CD14-positive monocyte (primary cell): ENCODE measurements around the gene PLPPR4. TPM values are rescaled to one million over a fixed set of nuclear protein-coding genes. Genes with fewer than 3 reads are reported as not detected.
"Not testable (repeated sequence)": the region's sequence is repeated elsewhere in the genome, so short reads cannot be mapped to it uniquely, and the experiment has no call there.

Source experiments
- DNase-seq, 3 donors: peaks; one replicate each; pipeline ENCODE4 v3.0.0-alpha.2; 2011 to 2022
- H2AFZ ChIP-seq: 2 replicates; pipeline ENCODE4 v1.6.0; 2012; ENCODE audit warnings: mild to moderate bottlenecking, low read depth, low read length, inconsistent platforms; ENCODE audit not compliant: insufficient read depth, poor library complexity, severe bottlenecking
- H3K27ac ChIP-seq, 2 donors: 1 replicate in 1 of 2; 2 replicates in 1 of 2; pipeline ENCODE4 v1.5.1; 2012 to 2013; ENCODE audit warnings: low read length in 2 of 2, control low read depth in 1 of 2, inconsistent platforms in 1 of 2, low read depth in 1 of 2, mild to moderate bottlenecking in 1 of 2
- H3K27me3 ChIP-seq, 2 donors: one replicate each; pipeline versions ENCODE4 v1.6.0 to v1.6.1; 2011 to 2013; ENCODE audit warnings: low read length in 2 of 2; ENCODE audit not compliant: control insufficient read depth in 2 of 2, insufficient read depth in 2 of 2
- H3K36me3 ChIP-seq, 2 donors: replicated peaks in 1 of 2; 1 replicate in 1 of 2; 2 replicates in 1 of 2; pipeline versions ENCODE4 v1.5.1 to v1.6.1; 2012 to 2013; ENCODE audit warnings: low read length in 2 of 2, control low read depth in 1 of 2, inconsistent platforms in 1 of 2, mild to moderate bottlenecking in 1 of 2; ENCODE audit not compliant: insufficient read depth in 2 of 2, control insufficient read depth in 1 of 2
- H3K4me1 ChIP-seq, 2 donors: 1 replicate in 1 of 2; 2 replicates in 1 of 2; pipeline versions ENCODE4 v1.5.1 to v1.6.1; 2012 to 2013; ENCODE audit warnings: low read length in 2 of 2, control low read depth in 1 of 2, inconsistent platforms in 1 of 2, mild to moderate bottlenecking in 1 of 2, moderate library complexity in 1 of 2; ENCODE audit not compliant: insufficient read depth in 2 of 2, control insufficient read depth in 1 of 2
- H3K4me2 ChIP-seq: replicated peaks from 2 replicates; pipeline ENCODE3; 2012; ENCODE audit warnings: low read length, moderate library complexity, mild to moderate bottlenecking; ENCODE audit not compliant: poor library complexity, severe bottlenecking; ENCODE audit errors: extremely low read depth
- H3K4me3 ChIP-seq, 3 experiments: fragments of 200-600 bp in 1 of 3; sonication (generic) in 1 of 3; replicated peaks in 1 of 3; 1 replicate in 2 of 3; 2 replicates in 1 of 3; pipeline ENCODE4 v1.5.1; 2011 to 2013; ENCODE audit warnings: low read length in 3 of 3, mild to moderate bottlenecking in 3 of 3, control low read depth in 2 of 3, low read depth in 2 of 3, inconsistent platforms in 1 of 3, moderate library complexity in 1 of 3
- H3K79me2 ChIP-seq: 2 replicates; pipeline ENCODE4 v1.6.0; 2012; ENCODE audit warnings: mild to moderate bottlenecking, control low read depth, inconsistent platforms, low read length, moderate library complexity; ENCODE audit not compliant: insufficient read depth
- H3K9ac ChIP-seq: 2 replicates; pipeline ENCODE4 v1.6.0; 2017; ENCODE audit warnings: low read length, mild to moderate bottlenecking; ENCODE audit not compliant: insufficient read depth, poor library complexity, severe bottlenecking
- H3K9me3 ChIP-seq, 2 donors: replicated peaks in 1 of 2; 1 replicate in 1 of 2; 2 replicates in 1 of 2; pipeline versions ENCODE4 v1.5.1 to v1.6.1; 2012 to 2013; ENCODE audit warnings: low read length in 2 of 2, control low read depth in 1 of 2; ENCODE audit not compliant: control insufficient read depth in 1 of 2, insufficient read depth in 1 of 2
- H4K20me1 ChIP-seq: 2 replicates; pipeline ENCODE4 v1.6.0; 2012; ENCODE audit warnings: mild to moderate bottlenecking, low read length, control low read depth, moderate library complexity; ENCODE audit not compliant: insufficient read depth
- H3K27ac Mint-ChIP-seq, 7 donors: one replicate each; pipeline ENCODE4 v1.8.0; 2020; ENCODE audit warnings: mild to moderate bottlenecking in 7 of 7, mixed read lengths in 7 of 7, moderate library complexity in 6 of 7, inconsistent platforms in 2 of 7
- H3K27me3 Mint-ChIP-seq, 3 donors: one replicate each; pipeline ENCODE4 v1.8.0; 2021 to 2022; ENCODE audit warnings: low read depth in 3 of 3, mild to moderate bottlenecking in 3 of 3, mixed read lengths in 3 of 3, moderate library complexity in 3 of 3, inconsistent platforms in 1 of 3
- H3K36me3 Mint-ChIP-seq, 2 donors: one replicate each; pipeline ENCODE4 v1.8.0; 2020; ENCODE audit warnings: mixed read lengths in 2 of 2, inconsistent platforms in 1 of 2, mild to moderate bottlenecking in 1 of 2
- H3K4me1 Mint-ChIP-seq: one replicate; pipeline ENCODE4 v1.8.0; 2020; ENCODE audit warnings: mild to moderate bottlenecking, mixed read lengths
- H3K4me3 Mint-ChIP-seq, 2 donors: one replicate each; pipeline ENCODE4 v1.8.0; 2020; ENCODE audit warnings: mild to moderate bottlenecking in 2 of 2, mixed read lengths in 2 of 2, moderate library complexity in 1 of 2
- H3K9me3 Mint-ChIP-seq, 7 donors: one replicate each; pipeline ENCODE4 v1.8.0; 2020 to 2022; ENCODE audit warnings: mixed read lengths in 7 of 7, mild to moderate bottlenecking in 6 of 7, moderate library complexity in 6 of 7, inconsistent platforms in 2 of 7
- CTCF ChIP-seq: fragments of 200-600 bp; IDR thresholded peaks from one replicate; pipeline ENCODE4 v1.8.0; 2022; ENCODE audit warnings: antibody characterized with exemption, mild to moderate bottlenecking
- WGBS: methylation state at CpG from one replicate; pipeline ENCODE4 v1.1.5; 2013; ENCODE audit warnings: missing lambda C conversion rate; ENCODE audit not compliant: insufficient coverage; 5-methylcytosine and 5-hydroxymethylcytosine counted together
- intact Hi-C, 2 donors: fragments of 100-400 bp; cut with micrococcal nuclease; formaldehyde crosslinking; loops; one replicate each; pipeline versions ENCODE4 v1.15.0 to v1.15.1; 2023
- polyA plus RNA-seq, 3 donors: library from polyadenylated mRNA; depleted of rRNA in 1 of 3; unstranded in 2 of 3; stranded (reverse) in 1 of 3; fragments of 300-500 nt in 2 of 3; fragments of >200 nt in 1 of 3; fragmentation: Illumina TruSeq in 2 of 3; gene quantifications; 1 replicate in 2 of 3; 2 replicates in 1 of 3; pipeline ENCODE4 v1.2.3, GENCODE V29; 2012 to 2021

The PLPPR4 gene
- polyA plus RNA-seq, 3 donors = not detected

GRCh38 chr1:99252630-99253029 is 11.7 kb upstream of the PLPPR4 start:
- intact Hi-C loops = no loop called here
- no peak overlapping the region for H3K27ac ChIP-seq
- no peak overlapping the region for H3K4me3 Mint-ChIP-seq
- no peaks in the 10 kb centered on the region for H4K20me1 ChIP-seq
- H3K9me3 ChIP-seq = no peaks in the 10 kb centered on the region
- no peak for DNase-seq
- H3K4me3 ChIP-seq = no peak overlapping the region
- no peaks in the 10 kb centered on the region for H3K79me2 ChIP-seq
- H3K4me1 ChIP-seq = peaks cover 0 to 2% of the 10 kb centered on the region in 2 donors
- H3K27ac Mint-ChIP-seq = no peak overlapping the region
- peaks cover 0 to 2% (median 2%) of the 10 kb centered on the region in 3 donors for H3K27me3 Mint-ChIP-seq
- H3K4me2 ChIP-seq = no peak overlapping the region
- H3K36me3 Mint-ChIP-seq = no peaks in the 10 kb centered on the region
- H3K4me1 Mint-ChIP-seq = peaks cover 3% of the 10 kb centered on the region
- peaks cover 0 to 5% (median 0%) of the 10 kb centered on the region in 7 donors for H3K9me3 Mint-ChIP-seq
- H3K9ac ChIP-seq = no peak overlapping the region
- H2AFZ ChIP-seq = no peak overlapping the region
- TF ChIP-seq CTCF = no peak
- H3K36me3 ChIP-seq = no peaks in the 10 kb centered on the region
- WGBS = 80% methylated on average over 1 of the region's 2 CpGs
- no peaks in the 10 kb centered on the region for H3K27me3 ChIP-seq

- H3K36me3 Mint-ChIP-seq, H3K79me2 ChIP-seq, H3K4me3 ChIP-seq, H3K9ac ChIP-seq, H3K4me1 ChIP-seq, H4K20me1 ChIP-seq, H3K4me2 ChIP-seq, H2AFZ ChIP-seq, H3K36me3 ChIP-seq, DNase-seq, H3K27ac Mint-ChIP-seq, intact Hi-C loops, H3K4me3 Mint-ChIP-seq, H3K27ac ChIP-seq, H3K9me3 Mint-ChIP-seq, H3K9me3 ChIP-seq: not testable (repeated sequence)
- Mint-ChIP-seq H3K27me3 (peaks cover 26 to 31% (median 28%) of the 10 kb centered on the region in 3 donors), H3K4me1 (peaks cover 10% of the 10 kb centered on the region)
- peaks cover 19 to 24% of the 10 kb centered on the region in 2 donors for H3K27me3 ChIP-seq
- no CpG with 5 or more reads among the region's 3 CpGs for WGBS
Observed at GRCh38 chr1:99260402-99260801, 3.9 kb upstream of the PLPPR4 start.
